Suprapubic skin (tissue), 4 donors: ENCODE data around the gene ATP8B1.

Experiments
- CTCF ChIP-seq, 2 donors: fragments of 200-600 bp in 1 of 2; fragments of 450-650 bp in 1 of 2; sonication (generic) in 1 of 2; IDR thresholded peaks; one replicate each; pipeline ENCODE4 v1.5.1; 2016 to 2019; ENCODE audit warnings: antibody characterized with exemption in 2 of 2, mild to moderate bottlenecking in 1 of 2, moderate library complexity in 1 of 2
- EP300 ChIP-seq: sonication (generic); formaldehyde crosslinking; IDR thresholded peaks from one replicate; pipeline ENCODE4 v1.6.1; 2017; ENCODE audit warnings: antibody characterized with exemption
- POLR2A ChIP-seq, 2 donors: fragments of 450-650 bp; IDR thresholded peaks; one replicate each; pipeline ENCODE4 v1.6.1; 2017; ENCODE audit warnings: antibody characterized with exemption in 2 of 2, mild to moderate bottlenecking in 2 of 2, moderate library complexity in 2 of 2
- POLR2AphosphoS5 ChIP-seq, 3 donors: sonication (generic); formaldehyde crosslinking; IDR thresholded peaks; one replicate each; pipeline ENCODE4 v1.6.1; 2017; ENCODE audit warnings: antibody characterized with exemption in 3 of 3

GRCh38 chr18:57648414-57648813 lies 154.7 kb downstream of the ATP8B1 start:
- TF ChIP-seq POLR2A (IDR thresholded peaks at IDR 0.05) (no peak), CTCF (IDR thresholded peaks at IDR 0.05) (no peak), EP300 (no peak), POLR2AphosphoS5 (IDR thresholded peaks at IDR 0.05) (no peak)
